Keratinocyte (primary cell): ENCODE results near the gene CNTNAP2. TPM values are rescaled to one million over a fixed set of nuclear protein-coding genes. Genes with fewer than 3 reads are reported as not detected.

Experiments used
- DNase-seq: peaks from one replicate; pipeline ENCODE4 v3.0.0-alpha.2; 2011; ENCODE audit warnings: low read depth, missing footprints, low spot score
- FAIRE-seq: peaks from 2 replicates; lab custom pipeline; 2011; peaks lifted over from hg19 to GRCh38; lab: Jason Lieb, UNC
- H2AFZ ChIP-seq: 2 replicates; pipeline ENCODE4 v1.6.0; 2012; ENCODE audit warnings: low read length, control low read depth, inconsistent platforms; ENCODE audit not compliant: control insufficient read depth
- H3K27ac ChIP-seq: 2 replicates; pipeline ENCODE4 v1.5.1; 2011; ENCODE audit warnings: low read length; ENCODE audit not compliant: control insufficient read depth, insufficient read depth
- H3K27me3 ChIP-seq: 3 replicates; pipeline ENCODE4 v1.6.0; 2011; ENCODE audit warnings: low read length; ENCODE audit not compliant: control insufficient read depth, insufficient read depth; ENCODE audit errors: extremely low read depth
- H3K36me3 ChIP-seq, 2 experiments: 2 replicates in 1 of 2; 3 replicates in 1 of 2; pipeline ENCODE4 v1.5.1; 2011; ENCODE audit warnings: low read length in 2 of 2, mild to moderate bottlenecking in 1 of 2; ENCODE audit not compliant: control insufficient read depth in 2 of 2, insufficient read depth in 2 of 2; ENCODE audit errors: extremely low read depth in 1 of 2
- H3K4me1 ChIP-seq: 3 replicates; pipeline ENCODE4 v1.5.1; 2011; ENCODE audit warnings: low read length; ENCODE audit not compliant: control insufficient read depth, insufficient read depth; ENCODE audit errors: extremely low read depth
- H3K4me2 ChIP-seq: 3 replicates; pipeline ENCODE4 v1.6.0; 2011; ENCODE audit warnings: low read depth, low read length; ENCODE audit not compliant: control insufficient read depth, insufficient read depth; ENCODE audit errors: extremely low read depth
- H3K4me3 ChIP-seq, 3 experiments: fragments of 200-600 bp in 1 of 3; sonication (generic) in 1 of 3; 2 replicates in 2 of 3; 3 replicates in 1 of 3; pipeline ENCODE4 v1.5.1; 2011 to 2016; ENCODE audit warnings: low read length in 3 of 3, mild to moderate bottlenecking in 3 of 3, control low read depth in 2 of 3, inconsistent platforms in 1 of 3, low read depth in 1 of 3, mixed read lengths in 1 of 3, mixed run types in 1 of 3, moderate library complexity in 1 of 3; ENCODE audit not compliant: control insufficient read depth in 2 of 3, insufficient read depth in 2 of 3; ENCODE audit errors: extremely low read depth in 1 of 3
- H3K79me2 ChIP-seq: 2 replicates; pipeline ENCODE4 v1.6.0; 2012; ENCODE audit warnings: low read length; ENCODE audit not compliant: control insufficient read depth, insufficient read depth
- H3K9ac ChIP-seq: 3 replicates; pipeline ENCODE4 v1.6.0; 2011; ENCODE audit warnings: low read length; ENCODE audit not compliant: control insufficient read depth, insufficient read depth; ENCODE audit errors: extremely low read depth
- H3K9me1 ChIP-seq: 3 replicates; pipeline ENCODE4 v1.6.0; 2011; ENCODE audit warnings: low read length; ENCODE audit not compliant: control insufficient read depth, insufficient read depth; ENCODE audit errors: extremely low read depth
- H3K9me3 ChIP-seq: 2 replicates; pipeline ENCODE4 v1.5.1; 2012; ENCODE audit warnings: low read depth, low read length; ENCODE audit not compliant: control insufficient read depth
- H4K20me1 ChIP-seq: 3 replicates; pipeline ENCODE4 v1.6.0; 2011; ENCODE audit warnings: low read length; ENCODE audit not compliant: control insufficient read depth, insufficient read depth; ENCODE audit errors: extremely low read depth
- CTCF ChIP-seq, 3 experiments: IDR thresholded peaks in 1 of 3; conservative IDR thresholded peaks in 1 of 3; optimal IDR thresholded peaks in 1 of 3; 2 replicates in 2 of 3; 3 replicates in 1 of 3; pipeline versions ENCODE3 to v1.5.1; 2011; ENCODE audit warnings: low read length in 3 of 3, mild to moderate bottlenecking in 3 of 3, moderate library complexity in 2 of 3, control low read depth in 1 of 3, inconsistent platforms in 1 of 3; ENCODE audit not compliant: insufficient read depth in 2 of 3; ENCODE audit errors: extremely low read depth in 1 of 3
- EZH2 ChIP-seq: IDR thresholded peaks from one replicate; pipeline ENCODE4 v1.6.1; 2012; ENCODE audit warnings: inconsistent platforms, mild to moderate bottlenecking, low read length, moderate library complexity
- dilution Hi-C: fragments of 300-500 bp; cut with MboI; formaldehyde crosslinking; loops from one replicate; pipeline ENCODE4 v1.7.0; 2020; ENCODE audit warnings: low sequenced_read_pairs; ENCODE audit not compliant: extremely low pct_ligation_motif_present
- polyA plus RNA-seq, 5 experiments: library from polyadenylated mRNA; depleted of rRNA in 3 of 5; stranded (reverse) in 3 of 5; stranded (forward) in 1 of 5; unstranded in 1 of 5; fragments of >200 nt; gene quantifications; 1 replicate in 1 of 5; 2 replicates in 3 of 5; 3 replicates in 1 of 5; pipeline versions ENCODE4 v1.2.1 to v1.2.3, GENCODE V29; 2011 to 2012; ENCODE audit warnings: missing spikeins in 2 of 5, low read depth in 1 of 5, low replicate concordance in 1 of 5

Gene CNTNAP2
- polyA plus RNA-seq, 1 donor (not counting 4 experiments of a cell fraction or from before 2014, with no cell fraction given): 1.4 TPM

- Histone ChIP-seq H3K4me3 (no peak overlapping the region), H3K9me1 (no peaks in the 10 kb centered on the region), H3K36me3 (no peaks in the 10 kb centered on the region), H4K20me1 (no peaks in the 10 kb centered on the region), H2AFZ (no peak overlapping the region), H3K9ac (no peak overlapping the region), H3K79me2 (no peaks in the 10 kb centered on the region), H3K27me3 (no peaks in the 10 kb centered on the region), H3K9me3 (no peaks in the 10 kb centered on the region), H3K27ac (no peak overlapping the region), H3K4me2 (no peak overlapping the region), H3K4me1 (no peaks in the 10 kb centered on the region)
- FAIRE-seq: no peak
- no peak for TF ChIP-seq CTCF (optimal IDR thresholded peaks at IDR 0.05 in 1 of 3, IDR thresholded peaks at IDR 0.05 in 1 of 3, conservative IDR thresholded peaks at IDR 0.05 in 1 of 3; ENCODE audit: extremely low read depth in 1 of 3, insufficient read depth in 2 of 3, low read length in 3 of 3)
- no peak for TF ChIP-seq EZH2
- no peak for DNase-seq
- dilution Hi-C loops: no loop called here
Observed at GRCh38 chr7:148380596-148381419, 2264.2 kb downstream of the CNTNAP2 start.

GRCh38 chr7:148382596-148382995 is 2266.0 kb downstream of the CNTNAP2 start:
- no peak for DNase-seq
- FAIRE-seq: no peak
- H3K4me3 ChIP-seq: no peak overlapping the region
- TF ChIP-seq EZH2: no peak
- TF ChIP-seq CTCF (optimal IDR thresholded peaks at IDR 0.05 in 1 of 3, IDR thresholded peaks at IDR 0.05 in 1 of 3, conservative IDR thresholded peaks at IDR 0.05 in 1 of 3; ENCODE audit: extremely low read depth in 1 of 3, insufficient read depth in 2 of 3, low read length in 3 of 3): no peak
- H3K9ac ChIP-seq: no peak overlapping the region
- H3K9me1 ChIP-seq: no peaks in the 10 kb centered on the region
- H4K20me1 ChIP-seq: no peaks in the 10 kb centered on the region
- H3K4me1 ChIP-seq: no peaks in the 10 kb centered on the region
- dilution Hi-C loops: no loop called here
- no peak overlapping the region for H3K27ac ChIP-seq
- no peaks in the 10 kb centered on the region for H3K27me3 ChIP-seq
- no peaks in the 10 kb centered on the region for H3K36me3 ChIP-seq
- H3K9me3 ChIP-seq: no peaks in the 10 kb centered on the region
- H3K4me2 ChIP-seq: no peak overlapping the region
- H3K79me2 ChIP-seq: no peaks in the 10 kb centered on the region
- no peak overlapping the region for H2AFZ ChIP-seq
